Measurements from ENCODE around the gene RXFP2.

The RXFP2 gene

DNA sequence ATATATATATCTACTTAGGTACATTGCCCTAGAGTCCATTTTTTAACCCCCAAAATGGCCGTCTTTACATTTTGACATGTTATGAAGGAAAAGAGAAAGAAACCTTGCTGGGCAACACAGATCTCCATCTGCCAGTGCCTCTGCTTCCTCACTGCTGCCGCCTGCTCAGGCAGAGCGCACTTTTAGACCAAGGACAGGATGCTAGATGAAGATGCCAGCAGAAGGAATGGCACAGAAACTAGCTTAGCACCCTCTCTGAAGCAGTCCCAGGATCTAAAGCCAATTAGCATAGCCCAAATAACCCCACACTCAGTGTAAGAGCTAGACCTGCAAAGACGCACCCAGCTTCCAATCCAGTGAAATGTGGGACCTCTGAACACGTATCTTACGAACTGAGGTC, 111.9 kb downstream of the RXFP2 start:
- no peak overlapping the region for H3K27ac ChIP-seq (ENCODE audit: low read length)
- no peaks in the 10 kb centered on the region for H3K27me3 ChIP-seq (ENCODE audit: control insufficient read depth in 1 of 2, insufficient read depth in 2 of 2, low read length in 2 of 2)
- H3K4me3 ChIP-seq (ENCODE audit: low read length in 2 of 2) = no peak overlapping the region
- H3K4me1 ChIP-seq (ENCODE audit: control insufficient read depth, insufficient read depth, low read length) = peaks cover 3% of the 10 kb centered on the region
- H3K9ac ChIP-seq (ENCODE audit: low read length in 2 of 2) = no peak overlapping the region
- H3K36me3 ChIP-seq (ENCODE audit: control insufficient read depth in 2 of 2, insufficient read depth in 2 of 2, low read length in 2 of 2) = no peaks in the 10 kb centered on the region
- H3K9me3 ChIP-seq (ENCODE audit: control insufficient read depth in 2 of 2, low read length in 2 of 2) = no peaks in the 10 kb centered on the region

All from stomach smooth muscle (tissue), 2 donors.